WI38 (cell line): ENCODE data around the gene PTGES3L.
A peak's percentile ranks its signal among the peaks of the same experiment; 100 is the strongest.
"Not testable (repeated sequence)": the region's sequence is repeated elsewhere in the genome, so short reads cannot be mapped to it uniquely, and the experiment has no call there.

ENCODE experiments used
- H3K4me3 ChIP-seq: 2 replicates; pipeline ENCODE4 v1.5.1; 2011; ENCODE audit warnings: low read depth, mild to moderate bottlenecking, control low read depth, low read length
- CTCF ChIP-seq: IDR thresholded peaks from 2 replicates; pipeline ENCODE4 v1.5.1; 2012; ENCODE audit warnings: low read depth, mild to moderate bottlenecking, control low read depth, low read length

PTGES3L gene

GRCh38 chr17:42997984-42998938 lies 18.4 kb upstream of the PTGES3L start, which contains the start of gene RPL27:
RPL27 (plus strand) TSS chr17:42998419; CDS start chr17:42998751, 332 bp downstream.
- peak; percentile 87 for TF ChIP-seq CTCF
- peak within 1 kb of the TSS; percentile 98 for H3K4me3 ChIP-seq

GRCh38 chr17:42997390-42997983 lies 17.6 kb upstream of the PTGES3L start:
- H3K4me3 ChIP-seq: peak overlapping the region; percentile 39
- no peak for TF ChIP-seq CTCF

GRCh38 chr17:42993913-42994312 lies 14.0 kb upstream of the PTGES3L start:
- not testable (repeated sequence) for H3K4me3 ChIP-seq

GRCh38 chr17:42992872-42993271 lies 13.0 kb upstream of the PTGES3L start:
- no peak for TF ChIP-seq CTCF
- H3K4me3 ChIP-seq: no peak overlapping the region

GRCh38 chr17:42991471-42991870 lies 11.6 kb upstream of the PTGES3L start:
- H3K4me3 ChIP-seq: no peak overlapping the region
- no peak for TF ChIP-seq CTCF

GRCh38 chr17:42989726-42990652 lies 10.1 kb upstream of the PTGES3L start:
- no peak for TF ChIP-seq CTCF
- H3K4me3 ChIP-seq: no peak overlapping the region

GRCh38 chr17:42989141-42989540 lies 9.3 kb upstream of the PTGES3L start:
- TF ChIP-seq CTCF: no peak
- no peak overlapping the region for H3K4me3 ChIP-seq
